ENCODE results near the gene GEMIN7. TPM values are rescaled to one million over a fixed set of nuclear protein-coding genes. Genes with fewer than 3 reads are reported as not detected.

GEMIN7 gene
- total RNA-seq, 4 donors from 2014 or later = 8.8 to 30.3 (median 21.8) TPM

- H3K4me3 ChIP-seq = no peak overlapping the region
- DNase-seq (ENCODE audit: low spot score in 2 of 2) = no peak
- TF ChIP-seq EP300 (IDR thresholded peaks at IDR 0.05) (no peak), CTCF (IDR thresholded peaks at IDR 0.05) (no peak)
- WGBS, 2 donors = 63 to 64% methylated on average over 14 to 16 of the region's 16 CpGs
- H3K9me3 ChIP-seq = no peaks in the 10 kb centered on the region
- peaks cover 0 to 10% (median 0%) of the 10 kb centered on the region in 3 donors for H3K36me3 ChIP-seq
- H3K27ac ChIP-seq = peak overlapping the region in 1 of 4 donors; percentile 56
- no peaks in the 10 kb centered on the region for H3K27me3 ChIP-seq
- H3K4me1 ChIP-seq = peaks cover 0 to 86% (median 38%) of the 10 kb centered on the region in 4 donors
These were observed 18.9 kb downstream of the GEMIN7 start for GRCh38 chr19:45097776-45098520.

DNA sequence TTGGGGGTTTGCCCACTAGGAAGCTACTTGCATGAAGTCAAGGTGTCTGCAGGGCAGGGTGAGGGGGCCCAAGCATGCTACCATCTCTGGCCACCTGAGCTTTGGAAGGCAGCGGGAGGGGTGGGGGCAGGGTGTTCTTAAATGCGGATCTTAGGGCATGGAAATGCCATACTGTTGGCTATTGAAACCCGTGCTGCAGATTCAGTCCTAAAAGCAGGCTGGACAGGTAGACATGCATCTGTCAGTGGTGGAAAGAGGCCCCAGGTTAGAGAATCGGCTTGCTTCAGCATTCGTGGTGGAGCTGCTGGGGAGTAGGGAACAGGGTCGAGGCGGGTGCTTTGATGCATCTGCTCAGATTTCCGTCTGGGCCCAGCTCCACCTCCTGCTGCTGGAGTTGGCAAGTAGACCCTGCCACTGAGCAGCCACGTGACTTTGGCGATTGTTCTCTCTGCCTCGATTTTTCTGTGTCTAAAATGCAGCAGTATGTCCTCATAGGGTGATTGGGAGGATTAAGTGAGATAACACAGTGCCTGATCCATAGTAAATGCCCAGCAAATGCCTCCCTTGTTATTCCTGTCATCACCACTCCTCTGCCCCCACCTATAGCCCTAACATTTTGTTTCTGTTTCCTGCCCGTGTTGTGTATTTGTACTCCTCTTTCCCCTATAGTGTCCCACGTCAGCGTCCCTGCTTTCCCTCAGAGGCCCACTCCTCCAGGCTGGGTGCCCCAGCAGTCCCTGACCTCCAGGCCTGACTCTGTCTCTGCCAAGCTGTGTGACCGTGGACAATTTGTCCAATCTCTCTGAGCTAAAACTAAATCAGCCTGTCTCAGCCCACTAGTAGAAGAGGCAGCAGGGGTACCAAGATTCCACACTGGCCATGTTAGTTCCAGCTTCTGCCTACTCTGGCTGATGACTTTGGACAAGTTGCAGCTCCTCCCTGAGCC lies 19.7 kb downstream of the GEMIN7 start:
- peaks cover 0 to 10% (median 0%) of the 10 kb centered on the region in 3 donors for H3K36me3 ChIP-seq
- peaks cover 0 to 91% (median 44%) of the 10 kb centered on the region in 4 donors for H3K4me1 ChIP-seq
- H3K9me3 ChIP-seq = no peaks in the 10 kb centered on the region
- peak overlapping the region in 2 of 4 donors; percentile 11 to 23 for H3K27ac ChIP-seq
- H3K27me3 ChIP-seq = no peaks in the 10 kb centered on the region
- TF ChIP-seq POLR2A (IDR thresholded peaks at IDR 0.05) (no peak), CTCF (IDR thresholded peaks at IDR 0.05) (no peak), EP300 (IDR thresholded peaks at IDR 0.05) (no peak)
- DNase-seq (ENCODE audit: low spot score in 2 of 2) = no peak
- H3K4me3 ChIP-seq = no peak overlapping the region
- WGBS, 2 donors = 48 to 50% methylated on average over 15 of the region's 15 CpGs

GRCh38 chr19:45099467-45100191 lies 20.6 kb downstream of the GEMIN7 start:
- H3K4me3 ChIP-seq = no peak overlapping the region
- WGBS, 2 donors = 72 to 78% methylated on average over 25 of the region's 25 CpGs
- no peaks in the 10 kb centered on the region for H3K27me3 ChIP-seq
- H3K4me1 ChIP-seq = peaks cover 0 to 91% (median 42%) of the 10 kb centered on the region in 4 donors
- H3K36me3 ChIP-seq = peaks cover 0 to 10% (median 0%) of the 10 kb centered on the region in 3 donors
- no peak for TF ChIP-seq POLR2A (IDR thresholded peaks at IDR 0.05)
- no peak for TF ChIP-seq EP300 (IDR thresholded peaks at IDR 0.05)
- no peak for TF ChIP-seq CTCF (IDR thresholded peaks at IDR 0.05)
- no peak for DNase-seq (ENCODE audit: low spot score in 2 of 2)
- peak overlapping the region in 1 of 4 donors; percentile 23 for H3K27ac ChIP-seq
- H3K9me3 ChIP-seq = no peaks in the 10 kb centered on the region

DNA sequence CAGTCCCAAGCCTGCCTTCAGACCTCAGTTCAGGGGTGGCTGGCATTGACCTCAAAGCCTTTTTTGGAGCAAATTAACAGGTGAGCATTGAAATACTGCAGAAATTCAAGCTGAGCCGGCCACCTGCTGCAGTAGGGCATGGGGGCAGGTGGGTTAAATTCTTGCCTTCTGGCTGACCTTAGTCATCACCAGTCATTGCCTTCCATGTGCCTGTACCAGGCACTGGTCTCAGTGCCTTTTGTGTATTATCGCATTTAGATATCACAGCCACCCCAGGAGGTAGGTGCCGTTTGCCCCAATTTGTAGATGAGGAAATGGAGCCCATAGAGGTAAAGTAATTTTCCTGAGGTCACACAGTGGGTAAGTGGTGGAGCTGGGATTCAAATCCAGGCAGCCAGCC lies 21.1 kb downstream of the GEMIN7 start:
- Histone ChIP-seq H3K27ac (no peak overlapping the region), H3K4me3 (no peak overlapping the region), H3K4me1 (peaks cover 0 to 91% (median 37%) of the 10 kb centered on the region in 4 donors), H3K9me3 (no peaks in the 10 kb centered on the region), H3K27me3 (no peaks in the 10 kb centered on the region), H3K36me3 (peaks cover 0 to 10% (median 0%) of the 10 kb centered on the region in 3 donors)
- no peak for DNase-seq (ENCODE audit: low spot score in 2 of 2)
- TF ChIP-seq CTCF (IDR thresholded peaks at IDR 0.05) (no peak), POLR2A (IDR thresholded peaks at IDR 0.05) (no peak), EP300 (IDR thresholded peaks at IDR 0.05) (no peak)
- 78 to 83% methylated on average over 3 of the region's 3 CpGs for WGBS, 2 donors
